Measurements from ENCODE around the gene HAAO.

HAAO gene

DNA sequence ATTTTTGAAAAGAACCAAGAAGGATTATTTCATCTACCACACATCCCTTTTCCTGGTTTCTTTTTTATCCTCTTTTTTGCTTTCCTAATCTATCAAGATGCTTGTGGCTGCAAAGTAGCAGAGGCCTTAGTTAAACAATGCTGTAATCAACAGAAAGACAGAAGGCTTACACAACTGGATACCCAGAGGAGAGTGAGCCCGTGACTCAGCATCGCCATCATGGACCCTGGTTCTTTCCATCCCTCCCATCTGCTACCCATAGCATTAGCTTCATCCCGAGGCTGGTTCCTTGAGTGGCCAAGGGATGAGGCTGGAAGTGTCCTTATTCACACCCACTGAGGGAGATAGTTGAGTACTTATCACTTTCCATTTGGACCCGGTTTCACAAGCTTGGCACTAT is 7.5 kb upstream of the HAAO start:
- no peak overlapping the region for H3K27ac ChIP-seq
- H3K4me3 ChIP-seq, result no peak overlapping the region
- TF ChIP-seq, protein P1, sequence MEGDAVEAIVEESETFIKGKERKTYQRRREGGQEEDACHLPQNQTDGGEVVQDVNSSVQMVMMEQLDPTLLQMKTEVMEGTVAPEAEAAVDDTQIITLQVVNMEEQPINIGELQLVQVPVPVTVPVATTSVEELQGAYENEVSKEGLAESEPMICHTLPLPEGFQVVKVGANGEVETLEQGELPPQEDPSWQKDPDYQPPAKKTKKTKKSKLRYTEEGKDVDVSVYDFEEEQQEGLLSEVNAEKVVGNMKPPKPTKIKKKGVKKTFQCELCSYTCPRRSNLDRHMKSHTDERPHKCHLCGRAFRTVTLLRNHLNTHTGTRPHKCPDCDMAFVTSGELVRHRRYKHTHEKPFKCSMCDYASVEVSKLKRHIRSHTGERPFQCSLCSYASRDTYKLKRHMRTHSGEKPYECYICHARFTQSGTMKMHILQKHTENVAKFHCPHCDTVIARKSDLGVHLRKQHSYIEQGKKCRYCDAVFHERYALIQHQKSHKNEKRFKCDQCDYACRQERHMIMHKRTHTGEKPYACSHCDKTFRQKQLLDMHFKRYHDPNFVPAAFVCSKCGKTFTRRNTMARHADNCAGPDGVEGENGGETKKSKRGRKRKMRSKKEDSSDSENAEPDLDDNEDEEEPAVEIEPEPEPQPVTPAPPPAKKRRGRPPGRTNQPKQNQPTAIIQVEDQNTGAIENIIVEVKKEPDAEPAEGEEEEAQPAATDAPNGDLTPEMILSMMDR (IDR thresholded peaks at IDR 0.05), result no peak
- no peak for DNase-seq (ENCODE audit: low spot score)

DNA sequence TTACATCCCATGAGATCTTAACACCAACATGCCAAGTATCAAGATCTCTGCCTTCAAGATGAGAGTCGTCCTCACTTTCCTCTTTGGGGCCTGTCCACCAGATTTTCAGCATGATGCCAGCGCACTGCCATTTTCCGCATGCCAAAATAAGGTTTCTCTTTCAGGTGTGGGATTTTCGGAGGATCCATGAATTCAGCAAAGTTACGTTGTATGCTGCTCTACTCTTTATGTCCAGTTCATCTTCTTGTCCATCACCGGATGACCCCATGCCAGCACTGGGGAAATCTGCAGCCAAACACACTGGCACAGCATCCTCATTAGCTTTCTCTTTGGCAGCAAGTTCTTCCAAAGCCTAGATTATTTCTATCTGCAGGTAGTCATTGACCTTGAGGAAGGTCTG is 4.9 kb upstream of the HAAO start:
- H3K27ac ChIP-seq, result peak overlapping the region in 1 of 2 donors; percentile 66
- no peak for DNase-seq (ENCODE audit: low spot score)
- TF ChIP-seq, protein P1 (IDR thresholded peaks at IDR 0.05), result no peak
- H3K4me3 ChIP-seq, result no peak overlapping the region

DNA sequence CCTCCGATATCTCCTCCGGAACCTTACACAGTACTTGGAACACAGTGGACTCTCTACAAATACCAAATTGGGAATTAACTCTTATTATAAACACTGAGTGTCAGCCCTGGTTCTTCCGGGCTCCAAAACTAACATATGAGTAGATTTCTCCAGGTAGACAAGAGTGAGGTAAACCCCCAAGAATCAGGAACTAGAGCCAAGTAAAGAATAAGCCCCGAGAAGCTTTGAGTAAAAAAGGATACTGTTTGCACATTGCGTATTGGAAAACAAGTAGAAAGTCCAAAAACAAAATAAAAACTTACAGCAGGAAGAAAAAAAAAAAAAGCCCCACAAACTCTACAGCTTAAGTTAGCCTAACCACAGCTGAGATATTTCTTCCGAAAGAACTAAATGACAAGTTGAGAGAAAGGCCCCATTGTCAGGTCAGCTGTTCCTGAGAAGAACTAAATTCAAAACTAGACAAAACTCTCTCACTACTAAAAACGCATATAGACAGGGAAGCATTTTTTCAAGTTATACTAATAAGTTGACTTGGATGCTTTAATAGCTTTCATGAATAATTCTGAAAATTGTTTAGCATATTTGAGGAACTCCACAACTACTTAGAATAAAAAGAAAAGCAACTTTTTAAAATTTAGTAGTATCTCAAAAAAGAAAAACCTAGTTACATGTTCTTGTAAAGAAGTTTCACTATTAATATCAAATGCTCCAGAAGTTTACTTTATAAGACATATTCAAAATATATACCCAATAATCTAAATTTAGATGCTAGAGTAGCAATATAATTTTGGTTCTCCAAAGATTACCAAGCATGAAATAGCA is 4.3 kb upstream of the HAAO start:
- TF ChIP-seq, protein P1 (IDR thresholded peaks at IDR 0.05), result no peak
- DNase-seq (ENCODE audit: low spot score), result no peak
- Histone ChIP-seq H3K27ac (peak overlapping the region; percentile 66 to 70), H3K4me3 (no peak overlapping the region)

DNA sequence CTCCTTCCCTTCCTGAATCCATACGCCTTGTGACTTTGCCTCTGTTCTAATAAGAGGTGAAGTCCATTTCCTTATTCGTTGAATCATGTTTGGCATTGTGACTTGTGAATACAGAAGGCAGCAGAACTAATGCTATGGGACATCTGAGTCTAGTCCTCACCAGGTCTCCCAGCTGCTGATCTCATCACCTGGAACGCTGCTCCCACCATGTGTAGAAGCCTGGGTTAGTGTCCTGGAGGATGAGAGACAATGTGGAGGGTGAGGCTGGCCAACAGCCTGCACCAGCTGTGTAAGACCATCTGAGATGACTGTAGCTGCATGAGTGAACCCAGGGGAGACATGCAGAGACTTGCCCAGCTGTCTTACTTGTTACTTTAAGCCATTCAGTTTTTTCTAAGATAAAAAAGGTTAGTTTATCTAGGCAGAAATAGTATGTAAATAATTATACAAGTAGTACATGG is 3.5 kb upstream of the HAAO start:
- TF ChIP-seq, protein P1 (IDR thresholded peaks at IDR 0.05), result no peak
- DNase-seq (ENCODE audit: low spot score), result no peak
- no peak overlapping the region for H3K4me3 ChIP-seq
- peak overlapping the region; percentile 66 to 70 for H3K27ac ChIP-seq

DNA sequence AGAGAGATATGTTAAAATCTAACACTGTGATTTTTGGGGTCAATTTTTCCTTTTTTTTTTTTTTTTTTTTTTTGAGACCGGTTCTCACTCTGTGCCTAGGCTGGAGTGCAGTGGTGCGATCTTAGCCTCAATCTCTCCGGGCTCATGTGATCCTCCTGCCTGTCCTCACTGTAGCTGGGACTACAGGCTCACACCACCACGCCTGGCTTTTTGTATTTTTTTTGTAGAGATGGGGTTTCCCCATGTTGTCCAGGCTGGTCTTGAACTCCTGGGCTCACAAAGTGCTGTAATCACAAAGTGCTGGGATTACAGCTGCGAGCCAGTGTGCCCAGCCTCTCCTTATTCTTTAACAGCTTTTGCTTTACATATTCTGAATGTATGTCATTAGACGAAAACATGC is 2.9 kb upstream of the HAAO start:
- Histone ChIP-seq H3K27ac (peak overlapping the region; percentile 66 to 70), H3K4me3 (no peak overlapping the region)
- no peak for DNase-seq (ENCODE audit: low spot score)
- TF ChIP-seq, protein P1 (IDR thresholded peaks at IDR 0.05), result no peak

DNA sequence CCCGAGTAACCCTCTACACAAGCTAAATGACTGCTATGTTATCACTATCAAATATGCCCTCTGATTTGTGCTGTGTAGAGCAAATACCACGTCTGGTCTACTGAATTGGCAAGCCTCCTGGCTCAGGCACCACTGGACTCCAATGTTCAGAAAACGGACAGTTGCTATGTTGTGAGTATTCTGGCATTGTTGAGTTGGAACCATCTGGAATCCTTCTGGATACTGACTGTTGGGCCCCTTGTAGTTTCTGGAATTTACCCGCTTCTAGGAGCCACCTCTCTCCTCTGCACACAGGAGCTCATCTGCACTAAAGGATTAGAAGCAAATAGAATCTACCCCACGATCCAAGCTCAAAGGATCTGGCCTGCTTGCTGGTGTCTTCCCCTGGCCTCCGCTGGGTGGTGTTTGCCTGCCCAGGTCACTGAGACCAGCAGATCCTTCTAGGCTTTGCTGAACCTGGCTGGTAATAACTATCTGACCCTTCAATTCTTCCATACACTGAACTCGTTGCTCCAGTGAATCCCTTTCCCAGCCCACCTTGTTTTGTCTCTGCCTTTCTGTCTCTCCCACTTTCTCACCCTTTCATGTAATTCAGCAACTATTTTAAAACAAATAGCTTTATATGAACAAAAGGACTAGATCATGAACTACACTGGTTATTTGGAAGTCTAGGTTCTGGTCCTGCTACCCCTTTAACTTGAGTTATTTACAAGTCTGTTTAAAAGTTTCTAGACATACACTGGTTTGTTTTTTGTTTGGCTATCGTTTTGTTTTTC is 2.1 kb upstream of the HAAO start:
- TF ChIP-seq, protein P1 (IDR thresholded peaks at IDR 0.05), result no peak
- DNase-seq (ENCODE audit: low spot score), result no peak
- H3K27ac ChIP-seq, result peak overlapping the region; percentile 93 to 96
- H3K4me3 ChIP-seq, result peak overlapping the region; percentile 82

Data from coronary artery (tissue), 2 donors.